Central memory CD8-positive, alpha-beta T cell (primary cell): ENCODE results near the gene OSBPL1A.
A peak's percentile ranks its signal among the peaks of the same experiment; 100 is the strongest.

ENCODE experiments used
- ATAC-seq: fragments of 150-1000 bp; cut with Tn5 transposase; replicated peaks from 2 replicates; pipeline ENCODE4 v1.10.0; 2022; ENCODE audit warnings: mild to moderate bottlenecking, moderate FRiP score, moderate number of reproducible peaks; ENCODE audit not compliant: poor library complexity, severe bottlenecking; ENCODE audit errors: extremely low read depth
- DNase-seq, 2 donors: peaks; one replicate each; pipeline ENCODE4 v3.0.0; 2021; ENCODE audit warnings: low spot score in 2 of 2
- H3K27ac Mint-ChIP-seq: one replicate; pipeline ENCODE4 v1.8.0; 2022; ENCODE audit warnings: low read depth, mild to moderate bottlenecking, moderate library complexity, mixed read lengths
- H3K27me3 Mint-ChIP-seq: one replicate; pipeline ENCODE4 v1.8.0; 2022; ENCODE audit warnings: mixed read lengths
- H3K36me3 Mint-ChIP-seq: one replicate; pipeline ENCODE4 v1.8.0; 2022; ENCODE audit warnings: mild to moderate bottlenecking, moderate library complexity, mixed read lengths; ENCODE audit not compliant: insufficient read depth
- H3K4me1 Mint-ChIP-seq: one replicate; pipeline ENCODE4 v1.8.0; 2022; ENCODE audit warnings: mixed read lengths
- H3K4me3 Mint-ChIP-seq: one replicate; pipeline ENCODE4 v1.8.0; 2022; ENCODE audit warnings: mild to moderate bottlenecking, moderate library complexity, mixed read lengths
- H3K9me3 Mint-ChIP-seq: one replicate; pipeline ENCODE4 v1.8.0; 2022; ENCODE audit warnings: mixed read lengths

OSBPL1A gene

DNA sequence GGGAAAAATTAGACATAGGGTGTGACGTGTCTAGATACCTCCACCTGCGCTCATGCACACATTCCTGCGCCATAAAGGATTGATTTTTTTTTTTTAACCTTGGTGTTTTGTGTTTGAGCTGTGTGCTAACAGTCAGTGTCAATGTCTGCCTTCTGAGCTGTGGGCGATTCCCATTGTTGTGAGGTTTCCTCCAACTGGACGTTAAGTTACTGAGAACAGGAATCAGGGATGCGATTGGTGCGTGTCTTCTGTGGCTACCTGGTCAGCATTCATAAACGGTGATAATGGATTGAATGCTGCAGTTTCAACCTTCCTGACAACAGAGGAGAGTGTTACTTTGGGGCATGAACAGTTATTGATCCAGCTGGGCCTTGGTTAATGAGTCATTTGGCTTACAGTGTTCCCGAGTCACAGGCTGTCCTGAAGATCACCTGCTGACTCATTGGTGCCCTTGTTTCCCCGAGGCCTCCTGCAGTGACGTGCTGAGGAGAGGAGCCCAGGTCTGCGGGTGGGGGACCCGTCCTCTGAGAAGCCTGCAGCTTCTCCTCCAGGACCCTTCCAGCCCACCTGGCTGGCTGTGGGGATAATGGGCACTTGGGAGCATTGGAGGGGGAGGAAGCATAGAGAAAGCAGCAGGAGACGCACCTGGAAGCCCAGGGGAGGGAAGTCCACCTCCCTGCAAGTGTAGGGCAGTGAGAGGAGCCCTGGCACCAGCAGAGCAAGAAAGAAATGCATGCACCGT lies 284.6 kb downstream of the OSBPL1A start:
- H3K4me3 Mint-ChIP-seq = no peak overlapping the region
- peaks cover 38% of the 10 kb centered on the region for H3K4me1 Mint-ChIP-seq
- H3K27me3 Mint-ChIP-seq = no peaks in the 10 kb centered on the region
- DNase-seq (no peak), ATAC-seq (no peak)
- no peaks in the 10 kb centered on the region for H3K9me3 Mint-ChIP-seq
- peak overlapping the region; percentile 82 for H3K27ac Mint-ChIP-seq
- H3K36me3 Mint-ChIP-seq = peaks cover 41% of the 10 kb centered on the region

DNA sequence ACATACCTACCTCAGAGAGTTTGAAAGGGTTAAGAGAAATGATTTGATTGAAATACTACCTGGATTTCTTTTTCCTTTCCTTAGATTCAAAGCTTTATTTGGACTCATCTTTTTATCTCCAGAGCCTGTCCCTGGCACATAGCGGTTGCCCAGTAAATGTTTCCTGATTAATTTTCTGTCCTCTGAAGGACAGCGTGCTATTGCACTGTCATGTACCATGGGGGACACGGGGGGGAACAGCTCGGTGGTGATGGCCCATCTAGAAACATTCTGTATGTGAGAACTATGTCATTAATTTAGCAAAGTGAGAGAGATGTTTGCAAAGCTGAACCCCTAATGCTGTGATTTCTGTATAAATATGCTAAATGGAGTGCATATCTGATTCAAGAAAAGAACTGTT lies 285.2 kb downstream of the OSBPL1A start:
- no peak for DNase-seq
- no peak overlapping the region for H3K27ac Mint-ChIP-seq
- ATAC-seq = no peak
- H3K36me3 Mint-ChIP-seq = peaks cover 43% of the 10 kb centered on the region
- H3K4me1 Mint-ChIP-seq = peaks cover 41% of the 10 kb centered on the region
- H3K9me3 Mint-ChIP-seq = no peaks in the 10 kb centered on the region
- H3K27me3 Mint-ChIP-seq = no peaks in the 10 kb centered on the region
- H3K4me3 Mint-ChIP-seq = no peak overlapping the region
